Heart left ventricle (tissue), 13 donors: Measurements from ENCODE around the gene RNF123.

Experiments
- CTCF ChIP-seq, 12 donors: fragments of 200-600 bp; sonication (generic) in 4 of 12; IDR thresholded peaks; one replicate each; pipeline versions ENCODE4 v1.5.0 to v1.8.0; 2018 to 2022; ENCODE audit warnings: antibody characterized with exemption in 12 of 12, mild to moderate bottlenecking in 5 of 12
- POLR2A ChIP-seq, 2 donors: fragments of 450-650 bp; IDR thresholded peaks; one replicate each; pipeline ENCODE4 v1.6.1; 2017; ENCODE audit warnings: antibody characterized with exemption in 2 of 2, mild to moderate bottlenecking in 2 of 2, moderate library complexity in 2 of 2
- donor health status: ischemic (EF 13 %, LVEDD 7.1; RV severe dilation, severe dysfunction).
- donor health status: DM: no; HTN: yes; CAD: no.
- donor health status: DM: no; HTN: no; CAD: no.
- donor health status: ischemic (EF 25% LVEDD 6.9; RV normal size, moderate dysfunction).
- donor health status: ischemic (EF 25% LVEDD 5.7; RV mildly dilated, moderate dysfunction).
- donor health status: ischemic (EF 35%, LVEDD 5.7; RV mildly dilated, moderate dysfunction).
- donor health status: nonischemic (EF 11% LVEDD 7.7; RV severe dilation, severe dysfunction).
- donor health status: DM: yes; HTN: yes; CAD: no.
- donor health status: PGD.
- donor health status: ischemic (EF 29% LVEDD 5.4; RV normal size, mild dysfunction).
- donor health status: nonischemic (EF 23%, LVEDD 6.1; RV moderate dilation, normal function).

GRCh38 chr3:49745986-49746385 is 56.6 kb downstream of the RNF123 start:
- TF ChIP-seq CTCF (IDR thresholded peaks at IDR 0.05) (no peak), POLR2A (IDR thresholded peaks at IDR 0.05) (no peak)
